ENCODE results near the gene CPNE2. TPM values are rescaled to one million over a fixed set of nuclear protein-coding genes. Genes with fewer than 3 reads are reported as not detected.

Gene CPNE2
- polyA plus RNA-seq, 1 donor (not counting 4 experiments of a cell fraction or from before 2014, with no cell fraction given) = 26.5 TPM

GRCh38 chr16:57157533-57157932 is 65.2 kb downstream of the CPNE2 start:
- Histone ChIP-seq H3K9me1 (ENCODE audit: control insufficient read depth, extremely low read depth, insufficient read depth, low read length) (no peaks in the 10 kb centered on the region), H3K27me3 (ENCODE audit: control insufficient read depth, extremely low read depth, insufficient read depth, low read length) (no peaks in the 10 kb centered on the region), H4K20me1 (ENCODE audit: control insufficient read depth, extremely low read depth, insufficient read depth, low read length) (no peaks in the 10 kb centered on the region), H3K9me3 (ENCODE audit: control insufficient read depth, low read depth, low read length) (no peaks in the 10 kb centered on the region), H2AFZ (ENCODE audit: control insufficient read depth, low read length) (no peak overlapping the region), H3K4me2 (ENCODE audit: control insufficient read depth, extremely low read depth, insufficient read depth, low read depth, low read length) (no peak overlapping the region), H3K9ac (ENCODE audit: control insufficient read depth, extremely low read depth, insufficient read depth, low read length) (no peak overlapping the region), H3K4me3 (ENCODE audit: control insufficient read depth in 2 of 3, extremely low read depth in 1 of 3, insufficient read depth in 2 of 3, low read depth in 1 of 3, low read length in 3 of 3) (no peak overlapping the region), H3K27ac (ENCODE audit: control insufficient read depth, insufficient read depth, low read length) (no peak overlapping the region), H3K36me3 (ENCODE audit: control insufficient read depth in 2 of 2, extremely low read depth in 1 of 2, insufficient read depth in 2 of 2, low read length in 2 of 2) (peaks cover 20 to 23% of the 10 kb centered on the region in 2 experiments), H3K4me1 (ENCODE audit: control insufficient read depth, extremely low read depth, insufficient read depth, low read length) (no peaks in the 10 kb centered on the region), H3K79me2 (ENCODE audit: control insufficient read depth, insufficient read depth, low read length) (no peaks in the 10 kb centered on the region)
- no peak for FAIRE-seq
- DNase-seq (ENCODE audit: low read depth, low spot score) = no peak
- TF ChIP-seq CTCF (optimal IDR thresholded peaks at IDR 0.05 in 1 of 3, IDR thresholded peaks at IDR 0.05 in 1 of 3, conservative IDR thresholded peaks at IDR 0.05 in 1 of 3; ENCODE audit: extremely low read depth in 1 of 3, insufficient read depth in 2 of 3, low read length in 3 of 3) (no peak), EZH2 (IDR thresholded peaks at IDR 0.05; ENCODE audit: low read length) (no peak)
- dilution Hi-C loops (cut with MboI; ENCODE audit: extremely low pct_ligation_motif_present, low sequenced_read_pairs) = no loop called here

DNA sequence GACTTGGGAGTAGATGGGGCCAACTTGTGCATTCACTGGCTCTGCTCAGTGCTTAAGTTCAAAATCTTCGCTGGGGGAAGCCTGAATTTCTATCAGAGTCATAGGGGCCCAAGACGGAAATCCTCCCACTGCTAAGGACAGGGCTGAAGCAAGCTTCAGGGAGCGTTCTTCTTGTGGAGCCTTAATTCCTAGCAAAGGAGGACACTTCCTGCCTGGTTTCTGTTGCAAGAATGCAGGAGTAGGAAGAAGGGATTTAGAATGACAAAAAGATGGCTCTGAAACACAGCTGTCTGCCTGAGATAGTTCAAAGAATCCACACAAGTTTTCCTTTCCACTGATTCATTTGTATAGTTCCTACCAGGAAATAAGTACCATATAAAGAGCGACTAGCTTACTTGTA is 67.1 kb downstream of the CPNE2 start:
- FAIRE-seq (no peak), DNase-seq (ENCODE audit: low read depth, low spot score) (no peak)
- Histone ChIP-seq H3K27me3 (ENCODE audit: control insufficient read depth, extremely low read depth, insufficient read depth, low read length) (no peaks in the 10 kb centered on the region), H3K27ac (ENCODE audit: control insufficient read depth, insufficient read depth, low read length) (no peak overlapping the region), H3K4me1 (ENCODE audit: control insufficient read depth, extremely low read depth, insufficient read depth, low read length) (no peaks in the 10 kb centered on the region), H4K20me1 (ENCODE audit: control insufficient read depth, extremely low read depth, insufficient read depth, low read length) (no peaks in the 10 kb centered on the region), H3K9me3 (ENCODE audit: control insufficient read depth, low read depth, low read length) (no peaks in the 10 kb centered on the region), H2AFZ (ENCODE audit: control insufficient read depth, low read length) (no peak overlapping the region), H3K79me2 (ENCODE audit: control insufficient read depth, insufficient read depth, low read length) (no peaks in the 10 kb centered on the region), H3K36me3 (ENCODE audit: control insufficient read depth in 2 of 2, extremely low read depth in 1 of 2, insufficient read depth in 2 of 2, low read length in 2 of 2) (peaks cover 10 to 27% of the 10 kb centered on the region in 2 experiments), H3K9me1 (ENCODE audit: control insufficient read depth, extremely low read depth, insufficient read depth, low read length) (no peaks in the 10 kb centered on the region), H3K4me2 (ENCODE audit: control insufficient read depth, extremely low read depth, insufficient read depth, low read depth, low read length) (no peak overlapping the region), H3K4me3 (ENCODE audit: control insufficient read depth in 2 of 3, extremely low read depth in 1 of 3, insufficient read depth in 2 of 3, low read depth in 1 of 3, low read length in 3 of 3) (no peak overlapping the region), H3K9ac (ENCODE audit: control insufficient read depth, extremely low read depth, insufficient read depth, low read length) (no peak overlapping the region)
- TF ChIP-seq EZH2 (IDR thresholded peaks at IDR 0.05; ENCODE audit: low read length) (no peak), CTCF (optimal IDR thresholded peaks at IDR 0.05 in 1 of 3, IDR thresholded peaks at IDR 0.05 in 1 of 3, conservative IDR thresholded peaks at IDR 0.05 in 1 of 3; ENCODE audit: extremely low read depth in 1 of 3, insufficient read depth in 2 of 3, low read length in 3 of 3) (no peak)
- dilution Hi-C loops (cut with MboI; ENCODE audit: extremely low pct_ligation_motif_present, low sequenced_read_pairs) = no loop called here

Data from keratinocyte (primary cell).